Hepatocyte (in vitro differentiated cells): Measurements from ENCODE around the gene MAGEF1. TPM values are rescaled to one million over a fixed set of nuclear protein-coding genes. Genes with fewer than 3 reads are reported as not detected.
A peak's percentile ranks its signal among the peaks of the same experiment; 100 is the strongest.

ENCODE experiments used
- DNase-seq: peaks from one replicate; pipeline ENCODE4 v3.0.0-alpha.2; 2016; ENCODE audit warnings: low spot score
- H2AFZ ChIP-seq: fragments of 200-600 bp; sonication (generic); 2 replicates; pipeline ENCODE4 v1.6.0; 2016; ENCODE audit warnings: antibody characterized with exemption, mild to moderate bottlenecking
- H3K27ac ChIP-seq: fragments of 200-600 bp; sonication (generic); 2 replicates; pipeline ENCODE4 v1.5.1; 2016; ENCODE audit warnings: mild to moderate bottlenecking
- H3K27me3 ChIP-seq: fragments of 200-600 bp; sonication (generic); 2 replicates; pipeline ENCODE4 v1.6.1; 2016
- H3K36me3 ChIP-seq: fragments of 200-600 bp; sonication (generic); replicated peaks from 2 replicates; pipeline ENCODE4 v1.5.1; 2016; ENCODE audit warnings: low read depth; ENCODE audit not compliant: insufficient read depth
- H3K4me1 ChIP-seq: fragments of 200-600 bp; sonication (generic); 2 replicates; pipeline ENCODE4 v1.5.1; 2016; ENCODE audit warnings: mild to moderate bottlenecking, moderate library complexity; ENCODE audit not compliant: insufficient read depth
- H3K4me2 ChIP-seq: fragments of 200-600 bp; sonication (generic); 2 replicates; pipeline ENCODE4 v1.6.0; 2016
- H3K4me3 ChIP-seq: fragments of 200-600 bp; sonication (generic); 2 replicates; pipeline ENCODE4 v1.5.1; 2016; ENCODE audit warnings: mild to moderate bottlenecking
- H3K79me2 ChIP-seq: fragments of 200-600 bp; sonication (generic); 2 replicates; pipeline ENCODE4 v1.6.0; 2017; ENCODE audit warnings: mild to moderate bottlenecking
- H3K9me2 ChIP-seq: fragments of 200-600 bp; sonication (generic); replicated peaks from 2 replicates; pipeline ENCODE4 v1.6.0; 2017; ENCODE audit warnings: mild to moderate bottlenecking; ENCODE audit not compliant: insufficient read depth
- H3K9me3 ChIP-seq: fragments of 200-600 bp; sonication (generic); 2 replicates; pipeline ENCODE4 v1.5.1; 2016; ENCODE audit warnings: low read depth, mild to moderate bottlenecking
- H4K20me1 ChIP-seq: fragments of 200-600 bp; sonication (generic); 2 replicates; pipeline ENCODE4 v1.6.0; 2016; ENCODE audit warnings: mild to moderate bottlenecking; ENCODE audit not compliant: insufficient read depth, poor library complexity, severe bottlenecking
- EZH2 ChIP-seq: fragments of 200-600 bp; sonication (generic); IDR thresholded peaks from 2 replicates; pipeline ENCODE4 v1.6.1; 2016; ENCODE audit warnings: antibody characterized with exemption, mild to moderate bottlenecking, borderline replicate concordance
- EZH2phosphoT487 ChIP-seq: fragments of 200-600 bp; sonication (generic); IDR thresholded peaks from one replicate; pipeline ENCODE4 v1.6.1; 2018; ENCODE audit warnings: antibody characterized with exemption, mild to moderate bottlenecking, low read depth, moderate library complexity; ENCODE audit not compliant: unreplicated experiment, severe bottlenecking
- WGBS: methylation state at CpG from one replicate; pipeline ENCODE4 v1.1.6; 2016; ENCODE audit warnings: low lambda C conversion rate; ENCODE audit errors: missing lambda C conversion rate; 5-methylcytosine and 5-hydroxymethylcytosine counted together
- polyA plus RNA-seq: library from polyadenylated mRNA; unstranded; fragments of >200 nt; fragmentation: Nextera tagmentation; extraction: Ambion mirVana; gene quantifications from 2 replicates; pipeline ENCODE4 v1.2.1, GENCODE V29; 2016
- total RNA-seq: library from RNA; depleted of rRNA; stranded (reverse); fragments of >200 nt; gene quantifications from 2 replicates; pipeline ENCODE4 v1.2.3, GENCODE V29; 2014
- TF ChIP-seq, protein P1 (sequence below): fragments of 200-600 bp; sonication (generic); IDR thresholded peaks from 2 replicates; pipeline ENCODE4 v1.5.1; 2016; ENCODE audit warnings: antibody characterized with exemption, mild to moderate bottlenecking; ENCODE audit not compliant: poor library complexity

MAGEF1 gene
- total and polyA plus RNA-seq, 2 experiments from 2014 or later: 57.6 to 74.4 TPM

DNA sequence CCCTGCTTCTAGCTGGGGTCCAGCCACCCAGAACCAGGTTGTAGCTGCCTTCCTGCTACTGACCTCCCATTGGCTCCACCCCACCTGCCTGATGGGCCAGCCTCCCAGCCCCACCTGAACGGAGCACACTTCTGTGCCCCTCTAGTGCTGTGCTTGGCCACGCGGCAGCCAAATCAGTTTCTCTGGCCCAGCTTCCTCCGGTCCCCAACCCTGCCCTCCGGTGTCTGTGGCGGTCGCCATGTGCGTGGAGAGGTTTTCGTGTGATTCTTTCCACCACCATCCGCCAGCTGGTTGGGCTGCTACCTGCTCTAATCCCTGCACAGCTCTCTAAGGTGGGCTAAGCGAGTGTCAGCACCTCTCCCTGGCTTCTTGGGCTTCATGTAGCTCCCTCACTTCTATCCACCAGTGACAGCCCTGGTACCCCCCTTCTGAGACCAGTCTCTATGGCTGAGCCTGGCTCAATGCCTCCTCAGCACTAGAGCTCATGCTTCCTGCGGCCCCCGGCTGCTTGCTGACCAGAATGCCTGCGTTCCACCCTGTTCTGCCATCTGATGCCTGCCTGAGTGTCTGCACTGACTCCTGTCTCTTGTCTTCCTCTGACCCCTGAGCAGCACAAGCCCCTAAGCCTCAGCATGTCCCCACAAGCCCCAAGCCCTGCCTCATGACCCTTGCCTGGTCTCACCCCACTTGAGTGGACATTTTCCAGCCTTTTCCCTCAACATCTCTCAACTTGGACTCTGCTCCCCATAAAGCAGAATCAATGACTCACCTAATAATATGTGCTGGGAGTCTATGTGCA lies 23.2 kb upstream of the MAGEF1 start:
- no peaks in the 10 kb centered on the region for H3K79me2 ChIP-seq
- no peaks in the 10 kb centered on the region for H3K9me2 ChIP-seq
- H4K20me1 ChIP-seq: no peaks in the 10 kb centered on the region
- H3K36me3 ChIP-seq: no peaks in the 10 kb centered on the region
- DNase-seq: peak; percentile 39
- no peak for TF ChIP-seq EZH2phosphoT487
- no peak overlapping the region for H3K4me3 ChIP-seq
- H2AFZ ChIP-seq: no peak overlapping the region
- WGBS: 82% methylated on average over 14 of the region's 14 CpGs
- H3K4me1 ChIP-seq: peaks cover 12% of the 10 kb centered on the region
- H3K27me3 ChIP-seq: no peaks in the 10 kb centered on the region
- H3K9me3 ChIP-seq: no peaks in the 10 kb centered on the region
- no peak overlapping the region for H3K4me2 ChIP-seq
- no peak overlapping the region for H3K27ac ChIP-seq

DNA sequence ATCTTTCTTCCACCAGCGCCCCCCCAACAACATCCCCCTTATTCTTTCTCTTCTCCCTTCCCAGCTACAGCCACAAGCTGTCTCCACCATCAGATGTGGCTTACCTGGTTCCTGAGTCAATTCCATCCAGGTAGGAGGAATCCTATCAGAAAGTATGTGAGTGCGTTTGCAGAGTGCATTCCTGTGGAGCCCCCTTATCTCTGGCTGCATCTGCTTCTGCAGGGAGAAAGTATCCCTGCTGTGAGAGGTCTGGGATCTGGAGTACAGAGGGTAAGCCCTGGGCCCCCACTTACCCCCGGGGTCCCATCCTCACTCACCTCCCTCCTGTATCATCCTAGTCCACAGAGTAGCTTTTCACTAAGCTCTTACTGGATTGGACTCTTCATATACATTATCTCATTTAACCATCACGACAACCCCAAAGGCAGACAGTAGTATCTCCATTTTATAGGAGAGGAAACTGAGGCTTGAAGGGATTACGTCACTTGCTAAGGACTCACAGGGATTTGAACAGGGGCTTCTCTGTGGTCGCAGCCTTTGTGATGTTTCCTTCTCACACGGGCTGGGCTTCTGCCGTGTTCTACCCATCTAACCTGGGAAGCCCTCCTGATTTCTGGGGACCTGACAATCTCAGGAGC lies 22.2 kb upstream of the MAGEF1 start:
- TF ChIP-seq, protein P1, sequence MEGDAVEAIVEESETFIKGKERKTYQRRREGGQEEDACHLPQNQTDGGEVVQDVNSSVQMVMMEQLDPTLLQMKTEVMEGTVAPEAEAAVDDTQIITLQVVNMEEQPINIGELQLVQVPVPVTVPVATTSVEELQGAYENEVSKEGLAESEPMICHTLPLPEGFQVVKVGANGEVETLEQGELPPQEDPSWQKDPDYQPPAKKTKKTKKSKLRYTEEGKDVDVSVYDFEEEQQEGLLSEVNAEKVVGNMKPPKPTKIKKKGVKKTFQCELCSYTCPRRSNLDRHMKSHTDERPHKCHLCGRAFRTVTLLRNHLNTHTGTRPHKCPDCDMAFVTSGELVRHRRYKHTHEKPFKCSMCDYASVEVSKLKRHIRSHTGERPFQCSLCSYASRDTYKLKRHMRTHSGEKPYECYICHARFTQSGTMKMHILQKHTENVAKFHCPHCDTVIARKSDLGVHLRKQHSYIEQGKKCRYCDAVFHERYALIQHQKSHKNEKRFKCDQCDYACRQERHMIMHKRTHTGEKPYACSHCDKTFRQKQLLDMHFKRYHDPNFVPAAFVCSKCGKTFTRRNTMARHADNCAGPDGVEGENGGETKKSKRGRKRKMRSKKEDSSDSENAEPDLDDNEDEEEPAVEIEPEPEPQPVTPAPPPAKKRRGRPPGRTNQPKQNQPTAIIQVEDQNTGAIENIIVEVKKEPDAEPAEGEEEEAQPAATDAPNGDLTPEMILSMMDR: no peak
- TF ChIP-seq EZH2 (no peak), EZH2phosphoT487 (no peak)
- 74% methylated on average over 8 of the region's 8 CpGs for WGBS
- Histone ChIP-seq H3K4me2 (no peak overlapping the region), H3K27me3 (no peaks in the 10 kb centered on the region), H4K20me1 (no peaks in the 10 kb centered on the region), H3K27ac (no peak overlapping the region), H3K79me2 (no peaks in the 10 kb centered on the region), H3K36me3 (no peaks in the 10 kb centered on the region), H2AFZ (no peak overlapping the region), H3K4me3 (no peak overlapping the region), H3K9me3 (no peaks in the 10 kb centered on the region), H3K4me1 (peaks cover 12% of the 10 kb centered on the region), H3K9me2 (no peaks in the 10 kb centered on the region)
- no peak for DNase-seq

DNA sequence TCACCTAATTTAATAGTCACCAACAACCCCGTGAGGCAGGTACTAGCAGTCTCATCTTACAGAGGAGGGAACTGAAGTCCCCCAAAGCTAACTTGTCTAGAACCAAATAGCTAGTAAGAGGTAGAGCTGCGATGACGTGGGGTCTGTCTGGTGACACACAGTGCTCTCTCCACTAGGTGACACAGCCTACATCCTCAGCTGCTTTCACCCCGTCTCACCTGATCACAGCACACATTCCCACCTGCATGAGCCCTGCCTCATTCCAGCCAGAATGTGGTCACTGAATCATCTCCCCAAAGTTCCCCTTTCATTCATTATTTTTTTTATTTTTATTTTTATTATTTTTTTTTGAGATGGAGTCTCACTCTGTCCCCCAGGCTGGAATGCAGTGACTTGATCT lies 21.3 kb upstream of the MAGEF1 start:
- no peaks in the 10 kb centered on the region for H3K9me3 ChIP-seq
- H2AFZ ChIP-seq: no peak overlapping the region
- no peak for DNase-seq
- H3K27me3 ChIP-seq: no peaks in the 10 kb centered on the region
- 86% methylated on average over 4 of the region's 4 CpGs for WGBS
- TF ChIP-seq, protein P1: no peak
- TF ChIP-seq EZH2: no peak
- no peak for TF ChIP-seq EZH2phosphoT487
- no peak overlapping the region for H3K27ac ChIP-seq
- H3K4me3 ChIP-seq: no peak overlapping the region
- no peaks in the 10 kb centered on the region for H3K79me2 ChIP-seq
- no peaks in the 10 kb centered on the region for H3K36me3 ChIP-seq
- no peak overlapping the region for H3K4me2 ChIP-seq
- H3K4me1 ChIP-seq: peaks cover 7% of the 10 kb centered on the region
- no peaks in the 10 kb centered on the region for H3K9me2 ChIP-seq
- H4K20me1 ChIP-seq: no peaks in the 10 kb centered on the region

DNA sequence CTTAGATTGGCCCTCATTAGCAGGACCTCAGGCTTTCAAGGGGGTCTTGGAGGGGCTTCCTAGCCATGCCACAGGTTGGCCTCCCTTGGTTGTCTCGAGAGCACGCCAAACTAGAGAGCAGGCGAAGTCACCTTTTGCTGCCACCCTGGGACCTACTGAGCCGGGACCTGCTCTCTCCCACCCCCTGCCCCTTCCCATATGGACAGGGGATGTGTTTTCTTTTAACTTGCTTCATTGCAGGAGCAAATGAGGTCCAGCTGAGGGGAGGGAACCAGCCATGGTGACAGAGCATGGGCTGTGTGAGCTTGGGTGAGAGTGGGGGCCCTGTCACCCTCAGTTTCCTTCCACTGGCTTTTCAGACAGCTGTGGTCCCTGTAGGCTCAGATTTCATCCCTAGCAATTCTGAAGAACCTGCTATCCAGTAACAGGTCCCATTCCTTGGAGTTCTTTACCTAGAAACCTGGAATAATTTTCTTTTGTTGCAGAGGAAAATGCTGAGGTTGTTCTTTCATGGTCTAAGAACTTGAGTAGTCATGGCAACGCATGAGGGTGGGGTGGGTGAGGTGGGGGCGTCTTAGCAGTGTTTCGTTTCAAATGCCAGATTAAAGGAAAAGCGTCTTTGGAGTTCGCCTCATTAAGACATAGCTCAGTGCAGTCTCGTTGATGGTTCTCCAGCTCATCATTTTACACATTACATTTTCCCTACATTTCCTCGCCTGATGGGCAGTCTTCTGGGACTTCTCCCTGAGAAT lies 20.1 kb upstream of the MAGEF1 start:
- no peak for DNase-seq
- no peaks in the 10 kb centered on the region for H3K9me2 ChIP-seq

More for the DNA sequence above, 20.1 kb upstream of the MAGEF1 start:
- Histone ChIP-seq H3K4me1 (peaks cover 4% of the 10 kb centered on the region), H3K4me2 (no peak overlapping the region), H3K36me3 (no peaks in the 10 kb centered on the region), H3K9me3 (no peaks in the 10 kb centered on the region), H3K27ac (no peak overlapping the region), H3K79me2 (no peaks in the 10 kb centered on the region), H3K4me3 (no peak overlapping the region), H4K20me1 (no peaks in the 10 kb centered on the region), H3K27me3 (no peaks in the 10 kb centered on the region), H2AFZ (no peak overlapping the region)
- WGBS: 83% methylated on average over 11 of the region's 11 CpGs
- TF ChIP-seq EZH2 (no peak), EZH2phosphoT487 (no peak)
- TF ChIP-seq, protein P1: no peak
